DOHH2 (cell line): Measurements from ENCODE around the gene C16orf96.

Source experiments
- H3F3A ChIP-seq: fragments of 200-600 bp; sonication (generic), shearing (Covaris generic); 2 replicates; pipeline ENCODE4 v1.6.0; 2016; ENCODE audit warnings: antibody characterized with exemption, mild to moderate bottlenecking; ENCODE audit not compliant: control insufficient read depth, insufficient read depth
- H3K27ac ChIP-seq: fragments of 200-600 bp; sonication (generic); 2 replicates; pipeline ENCODE4 v1.5.1; 2014; ENCODE audit warnings: low read depth, mild to moderate bottlenecking, low read length, moderate library complexity
- H3K27me3 ChIP-seq: fragments of 200-600 bp; sonication (generic); 2 replicates; pipeline ENCODE4 v1.6.1; 2014; ENCODE audit warnings: mild to moderate bottlenecking, low read length, mixed read lengths; ENCODE audit not compliant: control insufficient read depth
- H3K36me3 ChIP-seq: fragments of 200-600 bp; sonication (generic); 2 replicates; pipeline ENCODE4 v1.6.1; 2014; ENCODE audit warnings: mild to moderate bottlenecking, low read length, moderate library complexity, mixed read lengths; ENCODE audit not compliant: control insufficient read depth
- H3K4me1 ChIP-seq: fragments of 200-600 bp; sonication (generic); 2 replicates; pipeline ENCODE4 v1.6.1; 2014; ENCODE audit warnings: mild to moderate bottlenecking, low read length, mixed read lengths; ENCODE audit not compliant: control insufficient read depth
- H3K4me2 ChIP-seq: fragments of 200-600 bp; sonication (generic); 2 replicates; pipeline ENCODE4 v1.6.0; 2014; ENCODE audit warnings: mild to moderate bottlenecking, low read length, moderate library complexity
- H3K4me3 ChIP-seq: fragments of 200-600 bp; sonication (generic); 2 replicates; pipeline ENCODE4 v1.5.1; 2014; ENCODE audit warnings: mild to moderate bottlenecking, low read length, mixed read lengths
- H3K79me2 ChIP-seq: fragments of 200-600 bp; sonication (generic); 2 replicates; pipeline ENCODE4 v1.6.1; 2014; ENCODE audit warnings: mild to moderate bottlenecking, low read length, mixed read lengths; ENCODE audit not compliant: control insufficient read depth
- H3K9me2 ChIP-seq: fragments of 200-600 bp; sonication (generic); replicated peaks from 2 replicates; pipeline ENCODE4 v1.6.1; 2014; ENCODE audit warnings: mild to moderate bottlenecking, low read length, mixed read lengths; ENCODE audit not compliant: control insufficient read depth
- H3K9me3 ChIP-seq: fragments of 200-600 bp; sonication (generic); 2 replicates; pipeline ENCODE4 v1.6.1; 2014; ENCODE audit warnings: antibody characterized with exemption, low read length, mixed read lengths; ENCODE audit not compliant: control insufficient read depth, insufficient read depth
- H4K20me1 ChIP-seq: fragments of 200-600 bp; sonication (generic); 2 replicates; pipeline ENCODE4 v1.6.0; 2014; ENCODE audit warnings: low read depth, mild to moderate bottlenecking, antibody characterized with exemption, low read length, moderate library complexity; ENCODE audit not compliant: control insufficient read depth, insufficient read depth
- EZH2phosphoT487 ChIP-seq: fragments of 200-600 bp; sonication (generic); IDR thresholded peaks from 2 replicates; pipeline ENCODE4 v1.6.1; 2017; ENCODE audit warnings: borderline replicate concordance, mild to moderate bottlenecking, antibody characterized with exemption, low read length, moderate library complexity, mixed read lengths
- TF ChIP-seq, protein P1 (sequence below): fragments of 200-600 bp; sonication (generic); IDR thresholded peaks from one replicate; pipeline ENCODE4 v1.5.1; 2014; ENCODE audit warnings: antibody characterized with exemption, mild to moderate bottlenecking, low read depth, low read length; ENCODE audit not compliant: poor library complexity, severe bottlenecking

C16orf96 gene

DNA sequence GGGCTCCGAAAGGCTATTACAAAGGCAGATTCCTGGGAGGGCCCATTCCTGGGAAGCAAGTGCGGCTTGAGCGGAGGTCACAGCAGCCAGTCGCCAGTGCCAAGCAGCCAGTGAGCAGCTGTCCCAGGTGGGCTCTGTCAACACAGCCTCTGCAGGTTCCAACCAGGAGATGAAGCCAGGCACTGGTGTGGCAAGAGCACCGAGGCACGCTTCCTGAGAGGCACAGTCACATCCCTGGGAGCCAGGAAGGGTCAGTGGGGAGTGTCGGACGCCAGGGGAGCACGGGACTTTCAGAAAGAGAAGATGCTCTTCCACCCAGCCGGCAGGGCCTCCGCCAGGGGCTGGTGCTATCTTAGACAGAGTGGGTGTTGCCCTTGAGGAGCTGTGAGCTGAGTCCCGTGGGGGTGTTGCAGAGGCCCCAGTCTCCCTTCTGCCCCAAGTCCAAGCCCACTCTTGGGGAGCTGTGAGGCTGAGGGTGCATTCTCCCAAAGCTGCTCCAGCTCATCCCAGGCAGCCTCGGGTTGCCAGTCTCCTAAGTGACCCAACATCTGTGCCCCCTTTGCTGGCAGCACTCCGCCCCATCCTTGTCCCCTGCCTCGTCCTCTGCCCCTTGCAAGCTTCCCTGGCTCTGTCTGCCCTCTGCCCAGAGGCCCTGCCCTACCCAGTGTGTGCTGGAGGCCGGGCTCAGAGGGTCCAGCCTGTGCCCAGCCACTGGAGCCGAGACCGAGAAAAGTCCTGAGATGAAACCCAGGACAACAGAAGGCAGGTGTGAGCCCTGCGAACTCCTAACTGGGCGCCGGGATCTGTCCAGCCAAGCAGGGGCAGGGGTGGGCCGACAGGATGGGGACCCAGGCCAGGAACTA is 51.9 kb downstream of the C16orf96 start:
- H4K20me1 ChIP-seq: no peaks in the 10 kb centered on the region; the same call in 1 of the 2 replicates
- no peak overlapping the region for H3K4me3 ChIP-seq
- TF ChIP-seq, protein P1, sequence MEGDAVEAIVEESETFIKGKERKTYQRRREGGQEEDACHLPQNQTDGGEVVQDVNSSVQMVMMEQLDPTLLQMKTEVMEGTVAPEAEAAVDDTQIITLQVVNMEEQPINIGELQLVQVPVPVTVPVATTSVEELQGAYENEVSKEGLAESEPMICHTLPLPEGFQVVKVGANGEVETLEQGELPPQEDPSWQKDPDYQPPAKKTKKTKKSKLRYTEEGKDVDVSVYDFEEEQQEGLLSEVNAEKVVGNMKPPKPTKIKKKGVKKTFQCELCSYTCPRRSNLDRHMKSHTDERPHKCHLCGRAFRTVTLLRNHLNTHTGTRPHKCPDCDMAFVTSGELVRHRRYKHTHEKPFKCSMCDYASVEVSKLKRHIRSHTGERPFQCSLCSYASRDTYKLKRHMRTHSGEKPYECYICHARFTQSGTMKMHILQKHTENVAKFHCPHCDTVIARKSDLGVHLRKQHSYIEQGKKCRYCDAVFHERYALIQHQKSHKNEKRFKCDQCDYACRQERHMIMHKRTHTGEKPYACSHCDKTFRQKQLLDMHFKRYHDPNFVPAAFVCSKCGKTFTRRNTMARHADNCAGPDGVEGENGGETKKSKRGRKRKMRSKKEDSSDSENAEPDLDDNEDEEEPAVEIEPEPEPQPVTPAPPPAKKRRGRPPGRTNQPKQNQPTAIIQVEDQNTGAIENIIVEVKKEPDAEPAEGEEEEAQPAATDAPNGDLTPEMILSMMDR: no peak
- TF ChIP-seq EZH2phosphoT487: no peak
- H3K9me2 ChIP-seq: no peaks in the 10 kb centered on the region
- no peak overlapping the region for H3K27ac ChIP-seq
- no peaks in the 10 kb centered on the region for H3K27me3 ChIP-seq
- peaks cover 24% of the 10 kb centered on the region for H3K79me2 ChIP-seq
- H3K36me3 ChIP-seq: peaks cover 3% of the 10 kb centered on the region; the same call in 1 of the 2 replicates
- H3F3A ChIP-seq: no peaks in the 10 kb centered on the region
- peaks cover 3% of the 10 kb centered on the region for H3K4me1 ChIP-seq
- no peak overlapping the region for H3K4me2 ChIP-seq
- H3K9me3 ChIP-seq: no peaks in the 10 kb centered on the region

DNA sequence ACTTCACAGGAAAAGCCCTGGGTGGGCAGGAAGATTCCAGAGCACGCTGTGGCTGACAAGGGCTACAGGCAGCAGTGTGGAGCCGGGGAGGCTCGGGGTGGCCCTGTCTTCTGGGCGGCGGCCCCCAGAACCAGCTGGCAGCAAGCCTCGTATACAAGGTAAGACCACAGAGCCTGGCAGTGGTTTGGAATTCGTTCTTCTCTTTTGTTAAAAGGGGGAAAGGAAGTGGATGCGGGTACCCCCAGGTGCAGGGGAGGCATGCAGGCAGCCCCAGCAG is 52.5 kb downstream of the C16orf96 start:
- Histone ChIP-seq H3K9me2 (no peaks in the 10 kb centered on the region), H3K27me3 (no peaks in the 10 kb centered on the region), H3K36me3 (peaks cover 3% of the 10 kb centered on the region; the same call in 1 of the 2 replicates), H3K4me1 (peaks cover 8% of the 10 kb centered on the region), H3K4me3 (no peak overlapping the region), H3K9me3 (no peaks in the 10 kb centered on the region), H4K20me1 (peaks cover 3% of the 10 kb centered on the region), H3K79me2 (peaks cover 30% of the 10 kb centered on the region), H3K4me2 (no peak overlapping the region), H3F3A (no peaks in the 10 kb centered on the region), H3K27ac (no peak overlapping the region)
- TF ChIP-seq EZH2phosphoT487: no peak
- TF ChIP-seq, protein P1: no peak

DNA sequence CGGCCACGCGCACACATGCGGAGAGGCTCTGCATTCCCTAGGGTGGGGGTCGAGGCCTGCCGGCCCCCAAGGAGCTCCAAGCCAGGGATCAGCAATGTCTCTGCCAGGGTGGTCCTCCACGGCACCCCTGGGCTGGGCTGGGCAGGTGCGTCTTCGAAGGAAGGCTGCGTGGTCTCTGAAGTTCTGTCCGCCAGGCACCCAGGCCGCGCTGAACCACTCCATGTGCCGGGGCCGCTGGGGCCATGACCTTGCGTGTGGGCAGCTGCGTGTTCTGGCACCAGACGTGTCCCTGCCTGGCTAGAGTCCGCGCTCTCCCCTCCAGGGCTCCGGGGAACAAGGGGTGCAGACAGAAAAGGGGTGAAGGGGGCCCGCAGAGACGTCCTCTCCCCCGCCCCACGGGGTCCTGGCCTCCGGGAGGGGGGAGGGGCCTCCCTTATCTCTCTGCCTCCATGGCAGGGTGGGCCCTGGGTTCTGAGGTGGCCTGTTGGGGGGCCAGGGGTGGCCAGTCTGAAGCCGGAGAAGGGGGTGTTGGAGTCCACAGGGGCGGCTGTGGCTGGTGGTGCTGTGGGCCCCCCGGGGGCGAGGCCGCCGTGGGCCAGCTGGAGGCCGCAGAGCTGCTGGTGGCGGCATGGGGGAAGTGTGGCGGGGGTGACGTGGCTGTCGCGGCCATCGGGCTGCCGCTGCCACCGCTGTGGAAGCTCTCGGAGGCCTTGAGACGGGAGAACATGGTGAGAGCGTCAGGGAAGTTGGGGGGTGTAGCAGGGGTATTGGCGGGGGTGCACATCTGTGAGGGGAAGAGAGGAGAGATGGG is 53.3 kb downstream of the C16orf96 start:
- H3K9me2 ChIP-seq: no peaks in the 10 kb centered on the region
- peaks cover 38% of the 10 kb centered on the region for H3K79me2 ChIP-seq
- no peak overlapping the region for H3K27ac ChIP-seq
- no peaks in the 10 kb centered on the region for H3K9me3 ChIP-seq
- H4K20me1 ChIP-seq: peaks cover 7% of the 10 kb centered on the region
- TF ChIP-seq, protein P1: no peak
- TF ChIP-seq EZH2phosphoT487: no peak
- H3K4me3 ChIP-seq: no peak overlapping the region
- no peak overlapping the region for H3K4me2 ChIP-seq
- H3K4me1 ChIP-seq: peaks cover 10% of the 10 kb centered on the region
- H3K27me3 ChIP-seq: no peaks in the 10 kb centered on the region
- peaks cover 3% of the 10 kb centered on the region; the same call in 1 of the 2 replicates for H3K36me3 ChIP-seq
- H3F3A ChIP-seq: no peaks in the 10 kb centered on the region
